Fibroblast of skin of back (primary cell): ENCODE results near the gene MIA.
"Not testable (repeated sequence)": the region's sequence is repeated elsewhere in the genome, so short reads cannot be mapped to it uniquely, and the experiment has no call there.

Source experiments
- DNase-seq: peaks from one replicate; pipeline ENCODE4 v3.0.0-alpha.2; 2013

MIA gene

GRCh38 chr19:40803857-40804782 is 28.8 kb downstream of the MIA start:
- DNase-seq: no peak

- no peak for DNase-seq
Measured at GRCh38 chr19:40804783-40805242, 29.5 kb downstream of the MIA start.

GRCh38 chr19:40805258-40805868 is 30.0 kb downstream of the MIA start:
- no peak for DNase-seq

DNA sequence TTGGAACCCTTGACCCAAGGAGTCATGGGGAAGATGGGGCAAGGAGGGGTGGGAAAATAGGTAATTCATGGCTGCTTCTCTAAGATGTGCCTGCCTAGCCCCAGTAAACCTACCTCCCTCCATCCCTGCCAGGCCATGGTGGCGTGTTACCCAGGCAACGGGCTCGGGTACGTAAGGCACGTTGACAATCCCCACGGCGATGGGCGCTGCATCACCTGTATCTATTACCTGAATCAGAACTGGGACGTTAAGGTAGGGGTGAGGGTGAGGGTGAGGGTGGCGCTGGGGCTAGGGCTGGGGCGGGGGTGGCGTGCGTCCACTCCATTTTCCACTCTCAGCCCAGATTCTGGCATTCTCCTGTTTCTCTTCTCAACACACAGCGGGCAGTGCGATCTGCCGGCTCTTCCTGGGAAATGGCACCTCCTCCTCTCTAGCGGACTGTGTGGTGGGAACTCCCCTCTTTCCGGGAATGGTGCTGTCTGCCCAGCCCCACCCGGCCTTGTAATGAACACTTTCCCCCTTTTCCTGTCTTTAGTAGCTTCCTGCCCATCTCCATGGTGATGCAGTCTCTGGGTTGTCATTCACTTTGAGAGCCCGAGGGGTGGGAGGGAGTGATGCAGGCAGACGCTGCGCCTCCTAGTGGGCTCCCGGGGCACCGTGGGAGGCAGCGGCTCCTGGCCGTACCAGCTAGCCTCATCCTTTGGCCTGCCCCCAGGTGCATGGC is 31.3 kb downstream of the MIA start:
- peak; percentile 99 for DNase-seq

DNA sequence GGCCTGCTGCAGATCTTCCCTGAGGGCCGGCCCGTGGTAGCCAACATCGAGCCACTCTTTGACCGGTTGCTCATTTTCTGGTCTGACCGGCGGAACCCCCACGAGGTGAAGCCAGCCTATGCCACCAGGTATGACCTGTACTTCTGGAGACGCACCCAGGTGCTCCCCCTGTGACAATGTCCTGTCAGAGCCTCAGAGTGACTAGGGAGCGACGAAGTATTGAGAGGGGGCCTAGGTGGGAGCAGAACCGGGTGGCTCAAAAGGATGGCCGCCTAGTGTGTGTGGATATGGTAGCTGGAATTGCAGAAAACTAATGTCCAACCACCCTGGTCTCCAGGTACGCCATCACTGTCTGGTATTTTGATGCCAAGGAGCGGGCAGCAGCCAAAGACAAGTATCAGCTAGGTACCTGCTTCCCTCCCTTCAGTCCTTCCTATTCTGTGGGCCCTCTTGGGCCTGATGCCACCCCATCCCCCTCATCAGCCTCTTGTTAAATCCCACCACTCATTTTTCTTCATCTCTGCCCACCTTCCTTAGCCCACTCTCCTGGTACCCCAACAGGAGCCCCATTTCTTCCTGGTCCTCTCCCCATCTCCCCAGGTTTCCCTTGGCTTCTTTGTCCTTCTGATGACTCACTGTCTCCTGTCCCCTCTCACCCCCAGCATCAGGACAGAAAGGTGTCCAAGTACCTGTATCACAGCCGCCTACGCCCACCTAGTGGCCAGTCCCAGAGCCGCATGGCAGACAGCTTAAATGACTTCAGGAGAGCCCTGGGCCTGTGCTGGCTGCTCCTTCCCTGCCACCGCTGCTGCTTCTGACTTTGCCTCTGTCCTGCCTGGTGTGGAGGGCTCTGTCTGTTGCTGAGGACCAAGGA is 32.1 kb downstream of the MIA start:
- DNase-seq: no peak

DNA sequence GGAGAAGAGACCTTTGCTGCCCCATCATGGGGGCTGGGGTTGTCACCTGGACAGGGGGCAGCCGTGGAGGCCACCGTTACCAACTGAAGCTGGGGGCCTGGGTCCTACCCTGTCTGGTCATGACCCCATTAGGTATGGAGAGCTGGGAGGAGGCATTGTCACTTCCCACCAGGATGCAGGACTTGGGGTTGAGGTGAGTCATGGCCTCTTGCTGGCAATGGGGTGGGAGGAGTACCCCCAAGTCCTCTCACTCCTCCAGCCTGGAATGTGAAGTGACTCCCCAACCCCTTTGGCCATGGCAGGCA is 32.7 kb downstream of the MIA start:
- DNase-seq: no peak

- no peak for DNase-seq
Measured at GRCh38 chr19:40808497-40808896, 33.2 kb downstream of the MIA start.

DNA sequence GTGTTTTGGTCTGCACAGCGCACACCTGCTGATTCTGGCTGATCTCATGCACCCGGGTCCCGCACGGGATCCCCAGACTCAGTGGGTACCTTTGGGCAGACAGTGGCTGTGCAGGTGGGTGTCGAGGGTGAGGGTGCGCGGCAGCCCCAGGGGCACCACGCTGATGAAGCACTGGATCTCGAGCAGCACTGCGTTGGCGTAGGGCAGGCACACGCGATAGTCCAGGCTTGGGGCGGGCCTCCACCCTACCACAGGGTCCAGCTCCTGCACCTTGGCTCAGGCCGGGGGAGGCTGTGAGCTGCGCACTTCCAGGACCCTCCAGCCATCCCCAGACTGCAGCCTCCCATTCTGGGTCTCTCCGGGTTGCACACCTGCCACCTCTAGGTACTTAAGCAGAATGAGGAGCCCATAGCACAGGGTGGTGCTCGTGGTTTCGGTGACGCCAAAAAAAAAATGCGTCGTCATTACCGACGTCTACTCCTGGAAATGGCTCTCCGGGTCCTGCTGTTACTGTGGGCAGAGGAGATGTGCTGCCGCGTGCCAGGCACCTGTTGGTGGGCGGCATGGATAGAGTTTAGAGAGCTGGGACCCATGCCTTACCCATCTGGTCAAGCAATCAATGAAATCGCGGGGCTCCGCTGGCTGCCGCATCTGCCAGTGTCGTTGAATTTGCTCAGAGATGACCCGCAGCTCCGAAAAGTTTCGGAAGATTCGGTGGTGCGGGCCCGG is 34.2 kb downstream of the MIA start:
- no peak for DNase-seq

GRCh38 chr19:40810160-40810559 is 34.8 kb downstream of the MIA start:
- DNase-seq: no peak

DNA sequence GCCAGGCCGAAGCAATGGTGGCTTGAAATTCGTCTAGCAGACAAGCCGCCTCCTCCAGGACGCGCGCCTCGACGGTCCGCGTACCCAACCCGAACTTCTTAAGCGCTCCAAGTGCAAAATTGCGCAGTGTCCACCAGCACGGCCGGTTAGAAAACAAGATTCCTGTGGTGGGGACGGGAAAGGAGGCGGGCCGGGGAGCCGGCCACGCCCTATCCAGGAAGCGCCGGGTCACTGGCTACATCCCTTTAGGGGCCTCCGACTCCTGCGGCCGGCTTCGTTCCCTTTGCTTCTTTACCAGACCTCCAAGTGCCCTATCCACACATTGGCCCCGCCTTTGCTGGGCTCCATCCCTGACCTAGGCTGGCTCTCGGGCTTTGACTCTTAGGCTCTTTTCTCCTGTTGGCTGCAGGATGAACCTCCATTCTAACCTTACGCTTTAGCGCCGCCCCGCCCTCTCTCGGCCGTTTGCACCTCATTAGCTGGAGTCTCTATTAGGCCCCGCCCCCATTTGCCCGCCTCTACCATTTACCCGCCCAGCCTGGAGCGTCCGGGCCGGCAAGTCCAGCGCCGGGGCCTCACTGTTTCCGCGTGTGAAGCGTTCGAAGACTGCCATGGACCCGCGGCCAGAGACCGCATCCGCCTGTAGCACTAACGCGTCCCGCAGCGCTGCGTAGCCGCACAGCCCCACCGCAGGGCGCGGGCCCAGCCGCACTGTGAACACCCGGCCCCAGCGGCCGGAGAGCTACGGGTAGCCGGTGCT is 35.5 kb downstream of the MIA start:
- DNase-seq: peak; percentile 74

GRCh38 chr19:40811478-40812341 is 36.4 kb downstream of the MIA start:
- DNase-seq: no peak

DNA sequence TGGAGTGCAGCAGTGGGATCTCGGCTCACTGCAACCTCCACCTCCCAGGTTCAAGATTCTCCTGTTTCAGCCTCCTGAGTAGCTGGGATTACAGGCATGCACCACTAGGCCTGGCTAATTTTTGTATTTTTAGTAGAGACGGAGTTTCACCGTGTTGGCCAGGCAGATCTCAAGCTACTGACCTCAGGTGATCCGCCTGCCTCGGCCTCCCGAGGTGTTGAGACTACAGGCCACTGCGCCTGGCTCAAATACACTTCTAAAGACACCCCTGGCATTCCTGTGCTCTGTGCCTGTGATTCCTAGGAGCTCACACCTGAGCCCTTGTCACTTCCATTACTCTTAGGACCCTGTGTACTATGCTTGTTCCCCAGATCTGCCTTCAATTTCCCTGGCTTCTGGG is 37.2 kb downstream of the MIA start:
- not testable (repeated sequence) for DNase-seq

DNA sequence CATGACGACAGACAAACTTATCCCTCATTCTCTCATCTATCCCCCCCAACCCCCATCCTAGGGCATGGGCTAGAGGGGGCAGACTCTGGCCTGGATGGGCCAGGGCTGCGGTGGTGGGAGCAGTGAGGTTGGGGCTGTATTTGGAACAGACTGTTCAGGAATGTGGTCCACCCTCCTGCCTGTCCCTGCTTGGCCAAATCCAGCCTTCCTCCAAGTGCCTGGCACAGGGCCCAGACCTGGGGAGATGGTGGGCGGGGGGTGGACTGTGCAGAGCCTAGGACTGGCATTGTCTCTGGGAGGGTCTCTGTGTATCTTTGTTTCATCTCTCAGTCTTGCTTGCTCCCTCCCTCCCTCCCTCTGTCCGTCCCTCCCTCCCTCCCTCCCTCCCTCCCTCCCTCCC is 37.9 kb downstream of the MIA start:
- no peak for DNase-seq

DNA sequence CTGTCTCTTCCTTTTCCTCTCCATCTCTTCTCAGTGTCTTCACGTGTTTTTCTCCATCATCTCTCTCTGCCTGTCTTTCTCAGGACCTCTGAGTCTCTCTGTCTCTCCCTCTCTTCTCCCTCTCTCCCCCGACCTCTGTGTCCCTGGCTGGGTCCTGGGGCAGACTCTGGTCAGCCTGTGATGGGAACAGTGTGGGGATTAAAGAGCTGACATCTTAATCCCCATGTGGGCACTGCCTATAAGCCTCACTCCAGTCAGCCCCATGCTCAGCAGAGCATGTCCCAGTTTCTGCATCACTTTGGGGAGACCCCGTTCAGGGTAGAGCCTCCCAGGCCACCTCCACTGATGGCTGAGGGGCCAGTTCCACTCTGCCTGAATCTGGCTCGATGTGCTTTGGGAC is 39.9 kb downstream of the MIA start:
- DNase-seq: no peak

- DNase-seq: peak; percentile 36
Measured at GRCh38 chr19:40818480-40819399, 43.4 kb downstream of the MIA start.

DNA sequence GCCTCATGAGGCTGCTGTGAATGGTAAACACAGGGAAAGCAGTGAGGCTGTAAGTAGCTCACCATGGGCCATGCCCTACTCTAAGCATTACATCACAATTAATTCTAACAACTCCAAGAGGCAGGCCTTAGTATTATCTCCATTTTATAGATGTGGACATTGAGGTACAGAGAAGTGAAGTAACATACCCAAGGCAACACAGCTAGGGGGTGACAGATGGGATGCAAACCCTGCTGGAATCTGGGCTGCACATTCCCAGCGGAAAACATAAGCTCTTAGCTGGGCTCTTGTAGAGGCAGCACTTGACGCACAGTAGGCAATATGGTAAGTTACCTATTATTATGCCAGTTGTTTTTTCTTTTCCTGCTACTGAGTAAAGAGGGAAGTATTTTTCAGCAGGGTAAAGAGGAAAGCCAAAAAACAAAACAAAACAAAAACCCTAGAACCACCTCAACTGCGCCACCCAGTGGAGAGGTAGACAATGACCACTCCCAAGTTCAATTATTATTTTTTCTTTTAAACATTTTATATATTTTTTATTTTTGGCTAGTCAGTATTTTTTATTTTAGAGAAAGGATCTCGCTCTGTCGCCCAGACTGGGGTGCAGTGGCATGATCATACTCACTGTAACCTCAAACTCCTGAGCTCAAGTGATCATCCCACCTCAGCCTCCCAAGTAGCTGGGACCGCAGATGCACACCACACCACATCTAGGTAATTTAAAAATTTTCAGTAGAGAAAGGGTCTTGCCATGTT is 44.3 kb downstream of the MIA start:
- peak; percentile 36 for DNase-seq

- no peak for DNase-seq
Measured at GRCh38 chr19:40822161-40822560, 46.8 kb downstream of the MIA start.
